Left kidney (tissue), 2 donors: ENCODE measurements around the gene AHRR. TPM values are rescaled to one million over a fixed set of nuclear protein-coding genes. Genes with fewer than 3 reads are reported as not detected.
"Not testable (repeated sequence)": the region's sequence is repeated elsewhere in the genome, so short reads cannot be mapped to it uniquely, and the experiment has no call there.

ENCODE experiments used
- DNase-seq: peaks from one replicate; pipeline ENCODE4 v3.0.0-alpha.2; 2013
- polyA plus RNA-seq: library from polyadenylated mRNA; unstranded; fragments of 120-200 nt; gene quantifications from one replicate; pipeline ENCODE4 v1.2.1, GENCODE V29; 2013; ENCODE audit not compliant: insufficient read length

AHRR gene
- polyA plus RNA-seq, 1 donor: 5.9 TPM

GRCh38 chr5:475704-476101 is 154.2 kb downstream of the AHRR start:
- no peak for DNase-seq

GRCh38 chr5:476102-476813 is 154.7 kb downstream of the AHRR start:
- DNase-seq: no peak

- DNase-seq: no peak
These were observed 155.3 kb downstream of the AHRR start for GRCh38 chr5:476814-477175.

- no peak for DNase-seq
These were observed 155.7 kb downstream of the AHRR start for GRCh38 chr5:477247-477646.

GRCh38 chr5:477871-478270 is 156.4 kb downstream of the AHRR start:
- no peak for DNase-seq

- DNase-seq: no peak
These were observed 157.0 kb downstream of the AHRR start for GRCh38 chr5:478369-478981.

- no peak for DNase-seq
These were observed 157.5 kb downstream of the AHRR start for GRCh38 chr5:478982-479535.

- no peak for DNase-seq
These were observed 158.2 kb downstream of the AHRR start for GRCh38 chr5:479566-480319.

GRCh38 chr5:481347-481746 is 159.8 kb downstream of the AHRR start:
- DNase-seq: no peak

GRCh38 chr5:482021-482420 is 160.5 kb downstream of the AHRR start:
- DNase-seq: no peak

- no peak for DNase-seq
These were observed 161.0 kb downstream of the AHRR start for GRCh38 chr5:482506-482905.

GRCh38 chr5:483011-483410 is 161.5 kb downstream of the AHRR start:
- no peak for DNase-seq

GRCh38 chr5:483434-484140 is 162.1 kb downstream of the AHRR start:
- no peak for DNase-seq

- DNase-seq: no peak
These were observed 163.0 kb downstream of the AHRR start for GRCh38 chr5:484556-484955.

GRCh38 chr5:485113-485945 is 163.8 kb downstream of the AHRR start:
- no peak for DNase-seq

GRCh38 chr5:485946-486491 is 164.5 kb downstream of the AHRR start:
- DNase-seq: no peak

GRCh38 chr5:486597-486996 is 165.1 kb downstream of the AHRR start:
- not testable (repeated sequence) for DNase-seq
